Vagina (tissue), 2 donors: ENCODE measurements around the gene MEIKIN.

Experiments used
- CTCF ChIP-seq, 3 experiments: fragments of 450-650 bp in 2 of 3; fragments of 200-600 bp in 1 of 3; sonication (generic) in 1 of 3; IDR thresholded peaks; one replicate each; pipeline ENCODE4 v1.5.1; 2017 to 2019; ENCODE audit warnings: antibody characterized with exemption in 3 of 3, mild to moderate bottlenecking in 2 of 3, moderate library complexity in 2 of 3
- POLR2A ChIP-seq, 2 donors: fragments of 450-650 bp; IDR thresholded peaks; one replicate each; pipeline ENCODE4 v1.6.1; 2017; ENCODE audit warnings: antibody characterized with exemption in 2 of 2, mild to moderate bottlenecking in 2 of 2, moderate library complexity in 2 of 2

DNA sequence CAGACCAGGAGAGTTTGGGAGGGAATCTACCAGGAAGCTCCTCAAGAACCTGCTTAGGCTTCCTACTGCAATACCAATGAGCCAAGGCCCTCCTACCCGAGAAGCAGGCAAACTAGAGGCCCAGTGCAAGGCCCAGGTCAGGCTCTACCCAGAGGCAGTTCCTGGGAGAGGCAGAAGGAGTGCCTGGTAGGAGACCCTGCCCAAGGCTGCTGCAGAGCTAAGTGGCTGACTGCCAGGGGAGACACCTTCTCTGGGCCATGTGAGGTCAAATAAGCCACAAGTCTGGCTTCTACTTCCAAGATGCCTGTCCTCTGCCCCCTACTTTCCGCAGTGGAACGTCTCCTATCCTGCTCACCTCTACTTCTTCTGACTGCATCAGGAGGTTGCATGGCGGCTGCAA, 48.2 kb upstream of the MEIKIN start:
- TF ChIP-seq CTCF (IDR thresholded peaks at IDR 0.05) (no peak), POLR2A (IDR thresholded peaks at IDR 0.05) (no peak)
